H1 (cell line): ENCODE measurements around the gene ATP5F1A. TPM values are rescaled to one million over a fixed set of nuclear protein-coding genes. Genes with fewer than 3 reads are reported as not detected.
"Not testable (repeated sequence)": the region's sequence is repeated elsewhere in the genome, so short reads cannot be mapped to it uniquely, and the experiment has no call there.

Source experiments
- CTCF ChIA-PET: fragments of 300-600 bp; sonication (Branson Sonifier 250); formaldehyde crosslinking; loops from one replicate; lab custom pipeline; 2021; ENCODE audit not compliant: partially characterized antibody; lab: Charles Lee
- POLR2A ChIA-PET: fragments of 300-600 bp; sonication (Branson Sonifier 250); formaldehyde crosslinking; loops from one replicate; lab custom pipeline; 2021; ENCODE audit warnings: inconsistent platforms; ENCODE audit not compliant: partially characterized antibody; lab: Charles Lee
- DNase-seq, 2 experiments: peaks; one replicate each; pipeline versions ENCODE4 v3.0.0 to v3.0.0-alpha.2; 2010 to 2022; ENCODE audit warnings: low spot score in 2 of 2, low read depth in 1 of 2, mixed read lengths in 1 of 2
- FAIRE-seq: peaks from 2 replicates; lab custom pipeline; 2011; peaks lifted over from hg19 to GRCh38; lab: Jason Lieb, UNC
- H2AFZ ChIP-seq: 2 replicates; pipeline ENCODE4 v1.8.1; 2012; ENCODE audit warnings: low read length, inconsistent platforms
- H2AK5ac ChIP-seq: 2 replicates; pipeline ENCODE4 v1.6.1; 2013; ENCODE audit warnings: low read depth, low read length
- H2BK120ac ChIP-seq: replicated peaks from 2 replicates; pipeline ENCODE3; 2013; ENCODE audit warnings: low read depth, low read length, inconsistent platforms
- H2BK12ac ChIP-seq: 2 replicates; pipeline ENCODE4 v1.6.1; 2013; ENCODE audit warnings: low read depth, low read length
- H2BK15ac ChIP-seq: 2 replicates; pipeline ENCODE4 v1.6.1; 2013; ENCODE audit warnings: low read length
- H2BK20ac ChIP-seq: 2 replicates; pipeline ENCODE4 v1.6.1; 2013; ENCODE audit warnings: low read length
- H2BK5ac ChIP-seq: 2 replicates; pipeline ENCODE4 v1.6.1; 2013; ENCODE audit warnings: low read depth, low read length
- H3K14ac ChIP-seq: 2 replicates; pipeline ENCODE4 v1.6.1; 2013; ENCODE audit warnings: inconsistent platforms; ENCODE audit not compliant: insufficient read length
- H3K18ac ChIP-seq: 2 replicates; pipeline ENCODE4 v1.6.1; 2013; ENCODE audit warnings: low read length; ENCODE audit errors: extremely low read depth
- H3K23ac ChIP-seq: 2 replicates; pipeline ENCODE4 v1.6.1; 2013; ENCODE audit warnings: inconsistent platforms; ENCODE audit not compliant: insufficient read length
- H3K23me2 ChIP-seq: 2 replicates; pipeline ENCODE4 v1.6.1; 2013; ENCODE audit warnings: low read depth, low read length
- H3K27ac ChIP-seq: 2 replicates; pipeline ENCODE4 v1.6.1; 2011; ENCODE audit warnings: low read depth, low read length, inconsistent platforms
- H3K27me3 ChIP-seq, 4 experiments: replicated peaks in 1 of 4; 1 replicate in 1 of 4; 2 replicates in 3 of 4; pipeline versions ENCODE4 v1.6.1 to v1.8.1; 2011 to 2013; ENCODE audit warnings: low read length in 3 of 4, mild to moderate bottlenecking in 3 of 4, inconsistent platforms in 2 of 4, mixed read lengths in 2 of 4, moderate library complexity in 1 of 4; ENCODE audit not compliant: control insufficient read depth in 3 of 4, insufficient read depth in 3 of 4; ENCODE audit errors: extremely low read depth in 1 of 4
- H3K36me3 ChIP-seq, 4 experiments: 2 replicates each; pipeline versions ENCODE4 v1.6.1 to v1.8.1; 2011 to 2013; ENCODE audit warnings: mild to moderate bottlenecking in 4 of 4, low read length in 3 of 4, moderate library complexity in 2 of 4, control low read depth in 1 of 4, inconsistent platforms in 1 of 4; ENCODE audit not compliant: insufficient read depth in 4 of 4, control insufficient read depth in 2 of 4
- H3K4ac ChIP-seq: replicated peaks from 2 replicates; pipeline ENCODE3; 2013; ENCODE audit warnings: low read length, low read depth, mixed read lengths, inconsistent platforms; ENCODE audit not compliant: insufficient read length
- H3K4me1 ChIP-seq, 4 experiments: replicated peaks in 1 of 4; 1 replicate in 1 of 4; 2 replicates in 3 of 4; pipeline versions ENCODE4 v1.6.1 to v1.8.1; 2011 to 2013; ENCODE audit warnings: low read length in 3 of 4, inconsistent platforms in 2 of 4, mixed read lengths in 1 of 4; ENCODE audit not compliant: insufficient read depth in 4 of 4, control insufficient read depth in 3 of 4
- H3K4me2 ChIP-seq, 2 experiments: 2 replicates each; pipeline versions ENCODE4 v1.6.1 to v1.8.1; 2011 to 2013; ENCODE audit warnings: low read depth in 2 of 2, low read length in 2 of 2, control low read depth in 1 of 2, inconsistent platforms in 1 of 2, mild to moderate bottlenecking in 1 of 2; ENCODE audit not compliant: insufficient read depth in 1 of 2
- H3K4me3 ChIP-seq, 4 experiments: fragments of 200-600, 300-600 bp in 1 of 4; sonication (generic), shearing (Covaris generic), sonication (Bioruptor Twin) in 1 of 4; 2 replicates each; pipeline versions ENCODE4 v1.5.1 to v1.8.1; 2011 to 2016; ENCODE audit warnings: low read length in 4 of 4, low read depth in 3 of 4, control low read depth in 2 of 4, inconsistent platforms in 2 of 4, mild to moderate bottlenecking in 2 of 4, mixed read lengths in 1 of 4, moderate library complexity in 1 of 4; ENCODE audit not compliant: insufficient read depth in 2 of 4; ENCODE audit errors: extremely low read depth in 1 of 4
- H3K56ac ChIP-seq: replicated peaks from 2 replicates; pipeline ENCODE3; 2013; ENCODE audit warnings: low read depth, mild to moderate bottlenecking, mixed read lengths, low read length, inconsistent platforms; ENCODE audit not compliant: insufficient read length
- H3K79me1 ChIP-seq: 2 replicates; pipeline ENCODE4 v1.6.1; 2013; ENCODE audit warnings: low read depth, low read length, control low read depth
- H3K79me2 ChIP-seq, 2 experiments: 2 replicates each; pipeline versions ENCODE4 v1.6.1 to v1.8.1; 2012 to 2013; ENCODE audit warnings: low read length in 2 of 2, mild to moderate bottlenecking in 2 of 2, inconsistent platforms in 1 of 2; ENCODE audit not compliant: insufficient read depth in 2 of 2, control insufficient read depth in 1 of 2
- H3K9ac ChIP-seq, 4 experiments: replicated peaks in 1 of 4; 1 replicate in 1 of 4; 2 replicates in 3 of 4; pipeline versions ENCODE4 v1.6.1 to v1.8.1; 2011 to 2013; ENCODE audit warnings: low read depth in 3 of 4, low read length in 3 of 4, control low read depth in 2 of 4, mild to moderate bottlenecking in 2 of 4, moderate library complexity in 2 of 4, inconsistent platforms in 1 of 4; ENCODE audit errors: extremely low read depth in 1 of 4
- H3K9me3 ChIP-seq, 2 experiments: 2 replicates each; pipeline versions ENCODE4 v1.6.1 to v1.8.1; 2012 to 2013; ENCODE audit warnings: mild to moderate bottlenecking in 2 of 2, moderate library complexity in 2 of 2, control low read depth in 1 of 2, inconsistent platforms in 1 of 2, low read depth in 1 of 2, low read length in 1 of 2, mixed read lengths in 1 of 2; ENCODE audit not compliant: insufficient read depth in 2 of 2
- H4K20me1 ChIP-seq, 2 experiments: replicated peaks in 1 of 2; 2 replicates each; pipeline versions ENCODE3 to v1.8.1; 2011 to 2013; ENCODE audit warnings: inconsistent platforms in 2 of 2, low read length in 2 of 2, mild to moderate bottlenecking in 1 of 2; ENCODE audit not compliant: insufficient read depth in 2 of 2, control insufficient read depth in 1 of 2
- H4K5ac ChIP-seq: 2 replicates; pipeline ENCODE4 v1.6.1; 2013; ENCODE audit warnings: low read length, low read depth, mixed read lengths, inconsistent platforms; ENCODE audit not compliant: insufficient read length
- H4K8ac ChIP-seq: 2 replicates; pipeline ENCODE4 v1.8.0; 2013; ENCODE audit warnings: mild to moderate bottlenecking, moderate library complexity, low read length, inconsistent platforms; ENCODE audit not compliant: insufficient read depth; ENCODE audit errors: extremely low read depth
- H4K91ac ChIP-seq: replicated peaks from 2 replicates; pipeline ENCODE3; 2013; ENCODE audit warnings: low read length, mixed read lengths, inconsistent platforms; ENCODE audit not compliant: insufficient read length
- CBX5 ChIP-seq: fragments of 300-800, 300-1000 bp; sonication (generic); IDR thresholded peaks from 2 replicates; pipeline ENCODE4 v1.7.1; 2016; ENCODE audit warnings: antibody characterized with exemption, low read length, low read depth
- WGBS, 2 experiments: shearing (Covaris generic) in 1 of 2; methylation state at CpG; one replicate each; pipeline versions ENCODE4 v1.1.6 to v1.1.7; 2013 to 2015; ENCODE audit warnings: low lambda C conversion rate in 2 of 2, mixed read lengths in 2 of 2, inconsistent platforms in 1 of 2, low coverage in 1 of 2, missing lambda C conversion rate in 1 of 2; ENCODE audit not compliant: insufficient replicate concordance in 2 of 2, insufficient coverage in 1 of 2, insufficient read length in 1 of 2; ENCODE audit errors: extremely low coverage in 1 of 2, missing lambda C conversion rate in 1 of 2; 5-methylcytosine and 5-hydroxymethylcytosine counted together
- polyA plus RNA-seq, 7 experiments: library from polyadenylated mRNA; depleted of rRNA in 3 of 7; stranded (reverse) in 5 of 7; unstranded in 2 of 7; fragments of >200 nt in 5 of 7; fragments of 200-250 nt in 2 of 7; gene quantifications; 1 replicate in 5 of 7; 2 replicates in 1 of 7; 4 replicates in 1 of 7; pipeline versions ENCODE4 v1.2.1 to v1.2.3, GENCODE V29; 2011 to 2013; ENCODE audit warnings: missing spikeins in 2 of 7, mixed read lengths in 2 of 7
- total RNA-seq: library from RNA; stranded (reverse); fragmentation: NEBNext Ultra II Directional; extraction: Animal tissue kit (Norgen Biotek cat#: 25700); gene quantifications from 2 replicates; pipeline ENCODE4 v1.2.1, GENCODE V29; 2021

ATP5F1A gene
- total and polyA plus RNA-seq, 2 of the 8 experiments (the other 6 are each of a cell fraction or from before 2014, with no cell fraction given): 685 to 970 TPM

- Histone ChIP-seq H3K27me3 (no peaks in the 10 kb centered on the region), H3K56ac (no peak overlapping the region), H3K9ac (no peak overlapping the region), H2BK120ac (no peak overlapping the region), H3K9me3 (no peaks in the 10 kb centered on the region), H3K79me1 (no peaks in the 10 kb centered on the region), H2BK5ac (no peak overlapping the region), H4K20me1 (no peaks in the 10 kb centered on the region), H4K8ac (no peak overlapping the region), H3K18ac (no peak overlapping the region), H3K4ac (no peak overlapping the region), H4K91ac (no peak overlapping the region), H3K27ac (no peak overlapping the region), H3K23me2 (no peaks in the 10 kb centered on the region), H3K36me3 (no peaks in the 10 kb centered on the region), H3K4me2 (no peak overlapping the region), H2AK5ac (no peak overlapping the region), H3K14ac (no peak overlapping the region), H3K4me1 (no peaks in the 10 kb centered on the region), H2BK12ac (no peak overlapping the region), H3K4me3 (no peak overlapping the region), H2AFZ (no peak overlapping the region), H2BK20ac (no peak overlapping the region), H2BK15ac (no peak overlapping the region), H3K23ac (no peak overlapping the region), H3K79me2 (no peaks in the 10 kb centered on the region), H4K5ac (no peak overlapping the region)
- no peak for TF ChIP-seq CBX5
- WGBS, 2 experiments: 95% methylated on average over 1 of the region's 1 CpG; no CpG with 5 or more reads in 1 of the 2 experiments
- FAIRE-seq: no peak
- DNase-seq: no peak
- ChIA-PET CTCF (no interaction called here), POLR2A (interaction anchor here (0.7 kb wide), 1 partner anchor 384 kb away, joined by 3 read pairs; no protein-coding TSS in a partner anchor)
Measured at GRCh38 chr18:46048641-46049040, 49.5 kb downstream of the ATP5F1A start.

- H4K8ac ChIP-seq, H2AK5ac ChIP-seq, H3K23ac ChIP-seq, H2BK20ac ChIP-seq, H3K4me1 ChIP-seq, H3K14ac ChIP-seq, H3K9ac ChIP-seq, POLR2A ChIA-PET, H3K79me1 ChIP-seq, H4K91ac ChIP-seq, H2BK5ac ChIP-seq, H3K27me3 ChIP-seq, H3K27ac ChIP-seq, H3K36me3 ChIP-seq, DNase-seq, H2BK15ac ChIP-seq, H3K18ac ChIP-seq, H3K4ac ChIP-seq, H2BK120ac ChIP-seq, H2BK12ac ChIP-seq, H2AFZ ChIP-seq, H4K20me1 ChIP-seq, H3K9me3 ChIP-seq, H3K4me3 ChIP-seq, H3K79me2 ChIP-seq, H3K4me2 ChIP-seq, FAIRE-seq, H3K23me2 ChIP-seq, H3K56ac ChIP-seq, H4K5ac ChIP-seq: not testable (repeated sequence)
- 95% methylated on average over 13 of the region's 13 CpGs; no CpG with 5 or more reads in 1 of the 2 experiments for whole genome bisulfite sequencing, 2 experiments
- CTCF ChIA-PET: interaction anchor here (0.6 to 2.3 kb wide), 5 partner anchors 14 to 85 kb away, joined by 3 to 8 read pairs (median 4); no protein-coding TSS in a partner anchor
Measured at GRCh38 chr18:46047369-46047768, 50.7 kb downstream of the ATP5F1A start.
